T-cell (primary cell): ENCODE measurements around the gene ZNF649. TPM values are rescaled to one million over a fixed set of nuclear protein-coding genes. Genes with fewer than 3 reads are reported as not detected.

Experiments used
- ATAC-seq, 4 experiments: fragments of 200-7000 bp in 3 of 4; fragments of 150-1000 bp in 1 of 4; cut with Tn5 transposase; replicated peaks in 1 of 4; 1 replicate in 3 of 4; 2 replicates in 1 of 4; pipeline ENCODE4 v1.10.0; 2021; ENCODE audit warnings: moderate library complexity in 3 of 4, mild to moderate bottlenecking in 2 of 4, moderate number of reproducible peaks in 1 of 4
- CTCF ChIA-PET, 2 donors: fragments of 300-600 bp; sonication (Branson Sonifier 250); formaldehyde crosslinking; loops; one replicate each; lab custom pipeline; 2022; ENCODE audit warnings: antibody characterized with exemption in 2 of 2; lab: Charles Lee
- POLR2A ChIA-PET, 2 donors: fragments of 300-600 bp; sonication (Branson Sonifier 250); formaldehyde crosslinking; loops; one replicate each; lab custom pipeline; 2022; ENCODE audit warnings: antibody characterized with exemption in 2 of 2; lab: Charles Lee
- DNase-seq, 35 experiments: peaks; one replicate each; pipeline versions ENCODE4 v3.0.0 to v3.0.0-alpha.2; 2013 to 2023
- H3K27ac ChIP-seq: one replicate; pipeline ENCODE4 v1.5.1; 2013; ENCODE audit warnings: low read length
- H3K27me3 ChIP-seq, 2 experiments: replicated peaks in 1 of 2; 1 replicate in 1 of 2; 2 replicates in 1 of 2; pipeline versions ENCODE4 v1.6.1 to v1.7.0; 2013; ENCODE audit warnings: low read length in 1 of 2, mixed read lengths in 1 of 2; ENCODE audit not compliant: control insufficient read depth in 2 of 2, insufficient read depth in 2 of 2; ENCODE audit errors: extremely low read depth in 1 of 2
- H3K36me3 ChIP-seq, 2 donors: 1 replicate in 1 of 2; 2 replicates in 1 of 2; pipeline versions ENCODE4 v1.6.1 to v1.7.0; 2013; ENCODE audit warnings: low read length in 1 of 2; ENCODE audit not compliant: control insufficient read depth in 2 of 2, insufficient read depth in 1 of 2; ENCODE audit errors: extremely low read depth in 1 of 2
- H3K4me1 ChIP-seq, 2 experiments: 1 replicate in 1 of 2; 2 replicates in 1 of 2; pipeline versions ENCODE4 v1.6.1 to v1.7.0; 2013; ENCODE audit warnings: low read length in 2 of 2, mixed read lengths in 1 of 2; ENCODE audit not compliant: insufficient read depth in 2 of 2, control insufficient read depth in 1 of 2; ENCODE audit errors: extremely low read depth in 1 of 2
- H3K4me3 ChIP-seq, 2 donors: 1 replicate in 1 of 2; 2 replicates in 1 of 2; pipeline versions ENCODE4 v1.5.1 to v1.7.0; 2013; ENCODE audit warnings: mild to moderate bottlenecking in 2 of 2, low read length in 1 of 2, moderate library complexity in 1 of 2; ENCODE audit not compliant: control insufficient read depth in 1 of 2; ENCODE audit errors: extremely low read depth in 1 of 2
- H3K9me3 ChIP-seq: 2 replicates; pipeline ENCODE4 v1.7.0; 2013
- H3K27ac Mint-ChIP-seq, 2 donors: one replicate each; pipeline ENCODE4 v1.8.0; 2020 to 2021; ENCODE audit warnings: mild to moderate bottlenecking in 2 of 2, mixed read lengths in 2 of 2
- H3K27me3 Mint-ChIP-seq, 2 donors: one replicate each; pipeline ENCODE4 v1.8.0; 2021 to 2022; ENCODE audit warnings: mixed read lengths in 2 of 2
- H3K36me3 Mint-ChIP-seq: one replicate; pipeline ENCODE4 v1.8.0; 2021; ENCODE audit warnings: mixed read lengths
- H3K4me1 Mint-ChIP-seq, 3 donors: one replicate each; pipeline ENCODE4 v1.8.0; 2020 to 2022; ENCODE audit warnings: mixed read lengths in 3 of 3, mild to moderate bottlenecking in 1 of 3
- H3K4me3 Mint-ChIP-seq, 3 donors: one replicate each; pipeline ENCODE4 v1.8.0; 2020 to 2022; ENCODE audit warnings: mild to moderate bottlenecking in 3 of 3, mixed read lengths in 3 of 3, moderate library complexity in 3 of 3
- H3K9me3 Mint-ChIP-seq, 3 donors: one replicate each; pipeline ENCODE4 v1.8.0; 2020 to 2022; ENCODE audit warnings: mixed read lengths in 3 of 3
- whole genome bisulfite sequencing: methylation state at CpG from one replicate; pipeline ENCODE4 v1.1.5; 2013; ENCODE audit warnings: missing lambda C conversion rate; ENCODE audit not compliant: insufficient coverage; 5-methylcytosine and 5-hydroxymethylcytosine counted together
- total RNA-seq, 35 experiments: library from RNA in 6 of 35; stranded (reverse) in 6 of 35; fragments of 120-200 nt in 1 of 35; gene quantifications; one replicate each; pipeline versions ENCODE4 v1.2.1 to v1.2.4 and lab custom pipeline; 2013 to 2026

ZNF649 gene
- 10 to 100 TPM; 12.4 to 28.2 (median 23.8) TPM for total RNA-seq
- 18.6 TPM for total RNA-seq (2013)
- 9.7 to 36.1 (median 27.0) reads per million in 29 experiments for total RNA-seq (lab: John Stamatoyannopoulos, UW)

DNA sequence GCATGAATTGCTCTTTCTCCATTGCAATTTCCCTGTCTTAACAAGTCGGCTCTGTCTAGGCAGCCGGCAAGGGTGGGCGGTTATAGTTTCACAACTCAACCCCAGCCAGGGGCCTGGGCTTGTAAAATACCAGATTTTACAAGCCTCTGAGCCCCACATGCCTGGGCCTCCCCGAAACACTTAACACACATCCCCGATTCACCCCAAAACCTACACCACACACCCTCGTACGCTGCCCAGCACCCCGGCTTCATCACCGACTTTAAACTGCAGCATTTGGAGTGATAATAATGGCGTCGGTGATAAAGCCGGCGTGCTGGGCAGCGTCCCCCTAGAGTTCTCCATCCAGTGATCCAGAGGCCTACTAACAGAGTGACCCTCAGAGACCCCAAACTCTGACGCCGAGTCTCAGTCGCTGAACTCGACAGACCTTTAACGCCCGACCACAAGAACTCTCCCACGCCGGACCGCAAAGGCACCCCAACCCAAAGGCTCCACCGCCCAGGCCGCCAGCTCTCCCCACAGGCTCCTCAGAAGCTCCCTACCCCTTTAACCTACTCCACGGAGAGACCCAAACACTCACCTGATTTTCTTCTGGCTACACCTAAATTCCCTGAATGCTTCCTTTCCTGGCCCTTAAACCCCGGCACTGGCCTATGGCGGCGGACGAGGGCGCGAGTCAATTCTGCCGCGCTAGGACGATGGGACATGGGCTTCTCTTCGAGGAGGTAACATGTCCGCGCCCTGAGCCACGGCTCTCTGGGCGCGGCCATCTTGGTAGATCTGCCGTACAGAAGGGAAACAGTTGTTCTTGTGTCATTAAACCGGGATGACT lies at the start of gene ZNF649:
Gene ZNF649 (minus strand): TSS at position 687 of the 835 bp plus-strand sequence. CDS start 4,910 bp downstream, outside the sequence.
- ChIA-PET POLR2A (no interaction called here), CTCF (no interaction called here)
- Histone ChIP-seq H3K9me3 (no peaks in the 10 kb centered on the region), H3K27me3 (peaks cover 0 to 13% of the 10 kb centered on the region in 2 experiments), H3K27ac (peak within 1 kb of the TSS; percentile 83), H3K4me3 (peak within 1 kb of the TSS; percentile 86 to 94), H3K36me3 (peaks cover 7 to 10% of the 10 kb centered on the region in 2 donors), H3K4me1 (peaks cover 5 to 16% of the 10 kb centered on the region in 2 experiments)
- peaks cover 10 to 63% (median 47%) of the 10 kb centered on the region in 3 donors for H3K9me3 Mint-ChIP-seq
- WGBS, result under 1% methylated on average over 34 of the region's 43 CpGs
- peak within 1 kb of the TSS; percentile 96 to 98 for H3K27ac Mint-ChIP-seq
- peaks cover 5 to 23% of the 10 kb centered on the region in 2 donors for H3K27me3 Mint-ChIP-seq
- peak within 1 kb of the TSS; percentile 88 to 100 (median 99) for H3K4me3 Mint-ChIP-seq
- H3K36me3 Mint-ChIP-seq, result peaks cover 66% of the 10 kb centered on the region
- peak; percentile 93 to 98 (median 96) for ATAC-seq
- DNase-seq, result peak; percentile 45 to 85 (median 71)
- H3K4me1 Mint-ChIP-seq, result peaks cover 26 to 27% (median 27%) of the 10 kb centered on the region in 3 donors

DNA sequence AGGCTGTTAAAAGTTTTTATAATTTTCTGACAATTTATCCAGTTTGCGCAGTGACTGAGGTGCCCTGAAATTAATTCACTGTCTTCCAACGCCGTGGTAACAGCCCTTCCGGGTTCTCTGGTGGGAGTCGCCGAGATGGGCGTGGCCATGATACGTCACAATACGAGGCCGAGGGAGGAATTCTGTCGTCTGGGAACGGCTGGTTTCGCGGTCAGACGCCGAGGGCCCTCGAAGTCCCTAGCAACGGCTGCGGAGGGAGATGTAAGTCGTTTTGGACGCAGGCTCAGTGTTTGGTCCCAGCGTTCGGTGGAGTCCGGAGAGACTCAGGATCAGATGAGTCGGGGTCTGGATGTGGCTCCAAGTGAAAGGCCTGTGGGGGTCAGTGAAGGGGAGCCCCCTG lies 44.2 kb upstream of the ZNF649 start:
- H3K36me3 Mint-ChIP-seq, result peaks cover 48% of the 10 kb centered on the region
- 27% methylated on average over 25 of the region's 25 CpGs for WGBS
- H3K9me3 Mint-ChIP-seq, result peaks cover 24 to 73% (median 63%) of the 10 kb centered on the region in 3 donors
- H3K27ac ChIP-seq, result no peak overlapping the region
- DNase-seq (no peak), ATAC-seq (no peak)
- H3K27me3 ChIP-seq, result no peaks in the 10 kb centered on the region
- peaks cover 0 to 11% of the 10 kb centered on the region in 2 donors for H3K36me3 ChIP-seq
- H3K27ac Mint-ChIP-seq, result no peak overlapping the region
- ChIA-PET CTCF (no interaction called here), POLR2A (no interaction called here)
- H3K4me1 ChIP-seq, result no peaks in the 10 kb centered on the region
- no peaks in the 10 kb centered on the region for H3K4me1 Mint-ChIP-seq
- peaks cover 35% of the 10 kb centered on the region for H3K9me3 ChIP-seq
- H3K4me3 ChIP-seq, result no peak overlapping the region
- H3K4me3 Mint-ChIP-seq, result no peak overlapping the region
- no peaks in the 10 kb centered on the region for H3K27me3 Mint-ChIP-seq

DNA sequence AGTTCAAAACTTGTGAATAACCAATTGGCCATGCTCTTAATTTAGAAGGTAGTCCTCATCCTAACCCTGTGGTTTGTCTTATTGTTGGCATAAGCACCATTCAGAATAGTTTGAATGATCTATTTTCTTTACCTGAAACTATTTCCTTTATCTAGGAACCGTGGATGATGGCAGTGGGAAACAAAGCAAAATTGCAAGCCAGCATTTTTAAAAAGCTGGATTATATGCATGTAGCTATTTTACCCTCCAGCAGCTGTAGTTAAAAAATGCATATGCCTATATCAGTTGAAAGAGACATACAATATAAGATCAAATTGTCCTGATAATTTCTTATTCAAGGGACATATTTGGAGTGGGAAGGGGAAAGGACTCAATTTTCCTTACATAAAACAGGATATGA lies 41.8 kb upstream of the ZNF649 start:
- WGBS, result no CpG with 5 or more reads among the region's 1 CpG
- Histone ChIP-seq H3K36me3 (peaks cover 9 to 34% of the 10 kb centered on the region in 2 donors), H3K27me3 (no peaks in the 10 kb centered on the region), H3K27ac (no peak overlapping the region), H3K4me1 (no peaks in the 10 kb centered on the region), H3K9me3 (peaks cover 43% of the 10 kb centered on the region), H3K4me3 (no peak overlapping the region)
- ChIA-PET CTCF (interaction anchor here in 1 of 2 donors (0.6 kb wide), 1 partner anchor 38 kb away, joined by 6 read pairs; no protein-coding TSS in a partner anchor), POLR2A (no interaction called here)
- DNase-seq (no peak), ATAC-seq (no peak)
- no peaks in the 10 kb centered on the region for H3K27me3 Mint-ChIP-seq
- H3K4me1 Mint-ChIP-seq, result no peaks in the 10 kb centered on the region
- peaks cover 32 to 86% (median 68%) of the 10 kb centered on the region in 3 donors for H3K9me3 Mint-ChIP-seq
- no peak overlapping the region for H3K4me3 Mint-ChIP-seq
- peaks cover 62% of the 10 kb centered on the region for H3K36me3 Mint-ChIP-seq
- no peak overlapping the region for H3K27ac Mint-ChIP-seq

DNA sequence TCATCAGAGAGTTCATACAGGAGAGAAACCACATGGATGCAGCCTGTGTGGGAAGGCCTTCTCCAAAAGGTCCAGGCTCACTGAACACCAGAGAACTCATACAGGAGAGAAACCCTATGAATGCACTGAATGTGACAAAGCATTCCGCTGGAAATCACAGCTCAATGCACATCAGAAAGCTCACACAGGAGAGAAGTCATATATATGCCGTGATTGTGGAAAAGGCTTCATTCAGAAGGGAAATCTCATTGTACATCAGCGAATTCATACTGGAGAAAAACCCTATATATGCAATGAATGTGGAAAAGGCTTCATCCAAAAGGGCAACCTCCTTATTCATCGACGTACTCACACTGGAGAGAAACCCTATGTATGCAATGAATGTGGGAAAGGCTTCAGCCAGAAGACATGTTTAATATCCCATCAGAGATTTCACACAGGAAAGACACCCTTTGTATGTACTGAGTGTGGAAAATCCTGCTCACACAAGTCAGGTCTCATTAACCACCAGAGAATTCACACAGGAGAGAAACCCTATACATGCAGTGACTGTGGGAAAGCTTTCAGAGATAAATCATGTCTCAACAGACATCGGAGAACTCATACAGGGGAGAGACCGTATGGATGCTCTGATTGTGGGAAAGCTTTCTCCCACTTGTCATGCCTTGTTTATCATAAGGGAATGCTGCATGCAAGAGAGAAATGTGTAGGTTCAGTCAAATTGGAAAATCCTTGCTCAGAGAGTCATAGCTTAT lies 40.2 kb upstream of the ZNF649 start:
- H3K36me3 ChIP-seq, result peaks cover 21 to 51% of the 10 kb centered on the region in 2 donors

DNA sequence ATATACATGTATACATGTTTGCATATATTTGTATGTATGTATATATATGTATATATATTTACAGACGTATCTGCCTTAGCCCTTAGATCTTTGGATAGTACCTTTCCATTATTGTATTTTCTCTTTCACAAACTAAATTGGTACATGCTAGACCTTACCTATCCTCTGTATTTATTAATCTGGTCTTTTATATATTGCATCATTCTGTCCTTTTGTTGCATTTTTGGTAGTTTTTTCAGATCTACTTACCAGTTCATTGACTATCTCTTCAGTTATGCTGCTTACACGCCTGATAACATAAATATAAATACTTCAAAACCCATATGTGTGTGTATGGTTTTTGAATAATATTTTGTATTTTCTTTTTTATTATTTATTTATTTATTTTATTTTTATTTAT lies 34.1 kb upstream of the ZNF649 start:
- H3K27me3 ChIP-seq, result no peaks in the 10 kb centered on the region
- H3K9me3 ChIP-seq, result peaks cover 19% of the 10 kb centered on the region
- peaks cover 32 to 73% (median 51%) of the 10 kb centered on the region in 3 donors for H3K9me3 Mint-ChIP-seq
- H3K4me1 ChIP-seq, result no peaks in the 10 kb centered on the region
- H3K27me3 Mint-ChIP-seq, result no peaks in the 10 kb centered on the region
- no peak overlapping the region for H3K27ac ChIP-seq
- H3K4me3 Mint-ChIP-seq, result no peak overlapping the region
- WGBS, result no CpG with 5 or more reads among the region's 2 CpGs
- H3K36me3 ChIP-seq, result peaks cover 26 to 92% of the 10 kb centered on the region in 2 donors
- ATAC-seq, result no peak
- no peak for DNase-seq
- H3K27ac Mint-ChIP-seq, result no peak overlapping the region
- ChIA-PET POLR2A (no interaction called here), CTCF (no interaction called here)
- H3K4me1 Mint-ChIP-seq, result peaks cover 0 to 2% (median 0%) of the 10 kb centered on the region in 3 donors
- peaks cover 98% of the 10 kb centered on the region for H3K36me3 Mint-ChIP-seq
- H3K4me3 ChIP-seq, result no peak overlapping the region

More for the DNA sequence above, 40.2 kb upstream of the ZNF649 start:
- no peak for DNase-seq
- peaks cover 41% of the 10 kb centered on the region for H3K9me3 ChIP-seq
- no CpG with 5 or more reads among the region's 7 CpGs for WGBS
- no peak overlapping the region for H3K4me3 Mint-ChIP-seq
- no peak overlapping the region for H3K27ac Mint-ChIP-seq
- no peak overlapping the region for H3K27ac ChIP-seq
- H3K27me3 ChIP-seq, result no peaks in the 10 kb centered on the region
- peaks cover 73% of the 10 kb centered on the region for H3K36me3 Mint-ChIP-seq
- H3K4me1 ChIP-seq, result no peaks in the 10 kb centered on the region
- ChIA-PET POLR2A (no interaction called here), CTCF (no interaction called here)
- no peaks in the 10 kb centered on the region for H3K4me1 Mint-ChIP-seq
- peaks cover 32 to 84% (median 72%) of the 10 kb centered on the region in 3 donors for H3K9me3 Mint-ChIP-seq
- H3K27me3 Mint-ChIP-seq, result no peaks in the 10 kb centered on the region
- peak overlapping the region in 1 of 2 donors; percentile 3 for H3K4me3 ChIP-seq
- no peak for ATAC-seq

DNA sequence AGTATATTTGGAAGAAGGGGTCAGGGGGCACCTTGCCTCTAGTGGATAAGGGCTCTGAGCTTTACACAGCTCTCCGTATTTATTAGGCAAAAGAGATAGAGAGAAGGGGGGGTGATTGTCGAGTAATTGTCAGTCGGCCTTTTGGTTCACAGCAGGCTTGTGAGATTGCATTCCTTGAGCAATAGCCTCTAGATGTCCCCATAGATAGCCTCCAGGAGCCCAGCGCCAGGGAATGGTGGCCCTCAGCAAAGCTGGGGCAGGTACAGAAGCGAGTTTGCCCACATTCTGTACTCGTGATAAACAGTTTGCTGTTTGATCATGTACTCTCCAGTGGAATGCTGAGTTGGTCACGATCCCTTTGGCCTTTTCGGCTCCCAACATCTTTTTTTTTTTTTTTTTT lies 27.1 kb upstream of the ZNF649 start:
- Mint-ChIP-seq H3K27me3 (no peaks in the 10 kb centered on the region), H3K36me3 (peaks cover 83% of the 10 kb centered on the region), H3K4me3 (no peak overlapping the region), H3K27ac (no peak overlapping the region), H3K4me1 (peaks cover 23 to 33% (median 24%) of the 10 kb centered on the region in 3 donors), H3K9me3 (peaks cover 19 to 41% (median 32%) of the 10 kb centered on the region in 3 donors)
- Histone ChIP-seq H3K4me1 (peaks cover 5 to 11% of the 10 kb centered on the region in 2 experiments), H3K9me3 (peaks cover 4% of the 10 kb centered on the region), H3K27ac (no peak overlapping the region), H3K4me3 (peak overlapping the region in 1 of 2 donors; percentile 12), H3K36me3 (peaks cover 9 to 52% of the 10 kb centered on the region in 2 donors), H3K27me3 (no peaks in the 10 kb centered on the region)
- 89% methylated on average over 4 of the region's 8 CpGs for WGBS
- DNase-seq, result no peak
- ATAC-seq, result no peak
- CTCF ChIA-PET, result no interaction called here
- POLR2A ChIA-PET, result no interaction called here
